Endothelial cell of umbilical vein (primary cell): ENCODE data around the gene TAAR8. TPM values are rescaled to one million over a fixed set of nuclear protein-coding genes. Genes with fewer than 3 reads are reported as not detected.

Experiments
- BruUV-seq: library from RNA; stranded (reverse); fragments of 400-500 nt; replicated peaks from 2 replicates; lab custom pipeline; 2021; lab: Mats Ljungman, UMichigan
- CTCF ChIA-PET: fragments of 300-600, 350-600 bp; sonication (Branson Sonifier 250); formaldehyde crosslinking; loops from one replicate; lab custom pipeline; 2021; ENCODE audit warnings: antibody characterized with exemption, inconsistent platforms; lab: Charles Lee
- POLR2A ChIA-PET: fragments of 300-600, 350-600 bp; sonication (Branson Sonifier 250); formaldehyde crosslinking; loops from one replicate; lab custom pipeline; 2021; ENCODE audit warnings: antibody characterized with exemption, inconsistent platforms; lab: Charles Lee
- DNase-seq: peaks from one replicate; pipeline ENCODE4 v3.0.0-alpha.2; 2011; ENCODE audit warnings: low read depth, low spot score
- FAIRE-seq: peaks from 2 replicates; lab custom pipeline; 2011; peaks lifted over from hg19 to GRCh38; lab: Jason Lieb, UNC
- H2AFZ ChIP-seq: 2 replicates; pipeline ENCODE4 v1.6.0; 2012; ENCODE audit warnings: low read depth, low read length, control low read depth, inconsistent platforms
- H3K27ac ChIP-seq: 2 replicates; pipeline ENCODE4 v1.5.1; 2011; ENCODE audit warnings: low read depth, mild to moderate bottlenecking, control low read depth, low read length, moderate library complexity; ENCODE audit not compliant: insufficient read depth
- H3K27me3 ChIP-seq, 2 experiments: 2 replicates each; pipeline versions ENCODE4 v1.6.0 to v1.6.1; 2011; ENCODE audit warnings: low read length in 2 of 2, mixed read lengths in 1 of 2; ENCODE audit not compliant: control insufficient read depth in 2 of 2, insufficient read depth in 2 of 2
- H3K36me3 ChIP-seq, 2 experiments: 2 replicates in 1 of 2; 3 replicates in 1 of 2; pipeline ENCODE4 v1.5.1; 2011; ENCODE audit warnings: low read length in 2 of 2, mild to moderate bottlenecking in 1 of 2, moderate library complexity in 1 of 2; ENCODE audit not compliant: control insufficient read depth in 2 of 2, insufficient read depth in 2 of 2; ENCODE audit errors: extremely low read depth in 1 of 2
- H3K4me1 ChIP-seq: 3 replicates; pipeline ENCODE4 v1.5.1; 2011; ENCODE audit warnings: mild to moderate bottlenecking, low read length; ENCODE audit not compliant: control insufficient read depth, insufficient read depth; ENCODE audit errors: extremely low read depth
- H3K4me2 ChIP-seq: 2 replicates; pipeline ENCODE4 v1.6.1; 2011; ENCODE audit warnings: low read length, control low read depth, mixed read lengths; ENCODE audit not compliant: insufficient read depth
- H3K4me3 ChIP-seq, 3 experiments: fragments of 200-600 bp in 1 of 3; sonication (generic), shearing (Covaris generic) in 1 of 3; replicated peaks in 1 of 3; 2 replicates each; pipeline ENCODE4 v1.5.1; 2011 to 2016; ENCODE audit warnings: control low read depth in 3 of 3, low read length in 3 of 3, mild to moderate bottlenecking in 2 of 3, inconsistent platforms in 1 of 3, low read depth in 1 of 3, moderate library complexity in 1 of 3; ENCODE audit not compliant: insufficient read depth in 1 of 3
- H3K79me2 ChIP-seq: 2 replicates; pipeline ENCODE4 v1.6.0; 2012; ENCODE audit warnings: low read length, inconsistent platforms; ENCODE audit not compliant: control insufficient read depth, insufficient read depth
- H3K9ac ChIP-seq: replicated peaks from 2 replicates; pipeline ENCODE3; 2011; ENCODE audit warnings: low read length, control low read depth; ENCODE audit not compliant: insufficient read depth; ENCODE audit errors: extremely low read depth
- H3K9me1 ChIP-seq: replicated peaks from 3 replicates; pipeline ENCODE4 v1.6.0; 2011; ENCODE audit warnings: mild to moderate bottlenecking, low read length; ENCODE audit not compliant: control insufficient read depth, insufficient read depth; ENCODE audit errors: extremely low read depth
- H3K9me3 ChIP-seq: replicated peaks from 2 replicates; pipeline ENCODE4 v1.5.1; 2012; ENCODE audit warnings: low read length, inconsistent platforms; ENCODE audit not compliant: control insufficient read depth, insufficient read depth
- H4K20me1 ChIP-seq: replicated peaks from 2 replicates; pipeline ENCODE3; 2011; ENCODE audit warnings: mild to moderate bottlenecking, low read length; ENCODE audit not compliant: control insufficient read depth, insufficient read depth; ENCODE audit errors: extremely low read depth
- CTCF ChIP-seq, 2 donors: IDR thresholded peaks; 1 replicate in 1 of 2; 2 replicates in 1 of 2; pipeline ENCODE4 v1.5.1; 2011; ENCODE audit warnings: low read length in 2 of 2, mild to moderate bottlenecking in 2 of 2, moderate library complexity in 2 of 2, control low read depth in 1 of 2, inconsistent platforms in 1 of 2, low read depth in 1 of 2; ENCODE audit not compliant: insufficient read depth in 1 of 2; ENCODE audit errors: extremely low read depth in 1 of 2
- EZH2 ChIP-seq: IDR thresholded peaks from 2 replicates; pipeline ENCODE4 v1.6.1; 2012; ENCODE audit warnings: borderline replicate concordance, low read depth, mild to moderate bottlenecking, moderate library complexity, low read length, inconsistent platforms; ENCODE audit not compliant: severe bottlenecking
- FOS ChIP-seq: IDR thresholded peaks from 2 replicates; pipeline ENCODE4 v1.6.1; 2011; ENCODE audit warnings: mild to moderate bottlenecking, low read length, moderate library complexity, borderline replicate concordance; ENCODE audit not compliant: insufficient read depth
- GATA2 ChIP-seq: IDR thresholded peaks from 2 replicates; pipeline ENCODE4 v1.7.0; 2011; ENCODE audit warnings: low read depth, mild to moderate bottlenecking, moderate library complexity, mixed read lengths, low read length; ENCODE audit not compliant: insufficient read length, insufficient read depth
- JUN ChIP-seq: IDR thresholded peaks from 2 replicates; pipeline ENCODE4 v1.6.1; 2011; ENCODE audit warnings: borderline replicate concordance, low read depth; ENCODE audit not compliant: insufficient read length, insufficient read depth
- MAX ChIP-seq: IDR thresholded peaks from 2 replicates; pipeline ENCODE4 v1.6.1; 2011; ENCODE audit not compliant: insufficient read depth, insufficient read length
- MYC ChIP-seq: IDR thresholded peaks from one replicate; pipeline ENCODE4 v1.6.1; 2011; ENCODE audit warnings: mild to moderate bottlenecking, low read depth, low read length
- POLR2A ChIP-seq: IDR thresholded peaks from 2 replicates; pipeline ENCODE4 v1.6.1; 2012; ENCODE audit warnings: low read depth, mild to moderate bottlenecking, control low read depth, low read length
- POLR2AphosphoS5 ChIP-seq: IDR thresholded peaks from 2 replicates; pipeline ENCODE4 v1.6.1; 2012; ENCODE audit warnings: low read depth, mild to moderate bottlenecking, control low read depth, low read length, moderate library complexity; ENCODE audit not compliant: insufficient read depth
- dilution Hi-C: fragments of 300-500 bp; cut with MboI; formaldehyde crosslinking; loops from one replicate; pipeline ENCODE4 v1.15.0; 2019; ENCODE audit warnings: low sequenced_read_pairs; ENCODE audit not compliant: extremely low pct_ligation_motif_present
- intact Hi-C: fragments of 100-400 bp; cut with micrococcal nuclease; formaldehyde crosslinking; loops from one replicate; pipeline ENCODE4 v1.10.0; 2022
- polyA plus RNA-seq, 4 experiments: library from polyadenylated mRNA; depleted of rRNA in 3 of 4; stranded (reverse) in 3 of 4; unstranded in 1 of 4; fragments of >200 nt; gene quantifications; 2 replicates each; pipeline versions ENCODE4 v1.2.1 to v1.2.3, GENCODE V29; 2011 to 2012; ENCODE audit warnings: missing spikeins in 1 of 4
- total RNA-seq: library from RNA; stranded (reverse); gene quantifications from 2 replicates; pipeline ENCODE4 v1.2.3, GENCODE V29; 2021

Gene TAAR8
- total and polyA plus RNA-seq, 2 donors (not counting 3 experiments of a cell fraction or from before 2014, with no cell fraction given): not detected

GRCh38 chr6:132566404-132566803 is 13.9 kb downstream of the TAAR8 start:
- no peak for TF ChIP-seq POLR2AphosphoS5
- no peak for TF ChIP-seq JUN
- no peak for TF ChIP-seq CTCF (IDR thresholded peaks at IDR 0.05; ENCODE audit: extremely low read depth in 1 of 2, insufficient read depth in 1 of 2, low read depth in 1 of 2, low read length in 2 of 2)
- no peak for TF ChIP-seq EZH2
- TF ChIP-seq MYC: no peak
- TF ChIP-seq FOS: no peak
- no peak for TF ChIP-seq POLR2A
- no peak for TF ChIP-seq GATA2
- no peak for TF ChIP-seq MAX
- Histone ChIP-seq H3K36me3 (no peaks in the 10 kb centered on the region), H2AFZ (no peak overlapping the region), H3K4me1 (no peaks in the 10 kb centered on the region), H4K20me1 (no peaks in the 10 kb centered on the region), H3K9me1 (no peaks in the 10 kb centered on the region), H3K9me3 (no peaks in the 10 kb centered on the region), H3K27ac (no peak overlapping the region), H3K79me2 (no peaks in the 10 kb centered on the region), H3K4me2 (no peak overlapping the region), H3K9ac (no peak overlapping the region), H3K4me3 (no peak overlapping the region), H3K27me3 (peaks cover 0 to 12% of the 10 kb centered on the region in 2 experiments)
- DNase-seq (no peak), FAIRE-seq (no peak)
- ChIA-PET POLR2A (no interaction called here), CTCF (no interaction called here)
- intact Hi-C loops: no loop called here
- dilution Hi-C loops: no loop called here
- no TSS peak for BruUV-seq
